Psoas muscle (tissue), 8 donors: ENCODE results near the gene DYRK4. TPM values are rescaled to one million over a fixed set of nuclear protein-coding genes. Genes with fewer than 3 reads are reported as not detected.

ENCODE experiments used
- ATAC-seq, 4 donors: fragments of 200-7000 bp; cut with Tn5 transposase; one replicate each; pipeline ENCODE4 v1.9.1; 2020; ENCODE audit warnings: moderate library complexity in 3 of 4, mild to moderate bottlenecking in 2 of 4
- DNase-seq, 2 donors: peaks; one replicate each; pipeline ENCODE4 v3.0.0-alpha.2; 2020
- H3K27ac ChIP-seq: fragments of 200-600 bp; one replicate; pipeline ENCODE4 v1.8.0; 2022
- H3K27me3 ChIP-seq, 3 donors: fragments of 200-600 bp in 1 of 3; one replicate each; pipeline versions ENCODE4 v1.6.1 to v1.8.0; 2013 to 2022; ENCODE audit warnings: low read length in 2 of 3, mild to moderate bottlenecking in 2 of 3, moderate library complexity in 1 of 3; ENCODE audit not compliant: insufficient read depth in 3 of 3
- H3K36me3 ChIP-seq, 2 donors: fragments of 200-600 bp in 1 of 2; one replicate each; pipeline versions ENCODE4 v1.6.1 to v1.8.0; 2013 to 2022; ENCODE audit warnings: low read depth in 1 of 2, mild to moderate bottlenecking in 1 of 2, moderate library complexity in 1 of 2; ENCODE audit not compliant: insufficient read depth in 1 of 2
- H3K4me1 ChIP-seq: fragments of 200-600 bp; one replicate; pipeline ENCODE4 v1.8.0; 2022
- H3K4me3 ChIP-seq: fragments of 200-600 bp; one replicate; pipeline ENCODE4 v1.8.0; 2022; ENCODE audit warnings: mild to moderate bottlenecking
- H3K9me3 ChIP-seq: fragments of 200-600 bp; one replicate; pipeline ENCODE4 v1.8.0; 2022
- WGBS, 3 donors: extraction: QIAGEN DNeasy Blood & Tissue Kit; methylation state at CpG; one replicate each; pipeline versions ENCODE4 v1.1.6 to v1.1.7; 2013; 5-methylcytosine and 5-hydroxymethylcytosine counted together
- intact Hi-C, 2 donors: fragments of 100-400 bp; cut with DNase I; formaldehyde crosslinking; loops; one replicate each; pipeline versions ENCODE4 v1.11.0 to v1.14.2; 2022
- polyA plus RNA-seq, 3 donors: library from polyadenylated mRNA; stranded (reverse); fragments of 200-250 nt; gene quantifications; one replicate each; pipeline ENCODE4 v1.2.3, GENCODE V29; 2013
- total RNA-seq, 4 donors: library from RNA; stranded (reverse); fragmentation: NEBNext Ultra II Directional in 2 of 4; extraction: Animal tissue kit (Norgen Biotek cat#: 25700) in 2 of 4; gene quantifications; one replicate each; pipeline versions ENCODE4 v1.2.1 to v1.2.4, GENCODE V29; 2021 to 2023
- TF ChIP-seq, protein P1 (sequence below): fragments of 200-600 bp; IDR thresholded peaks from one replicate; pipeline ENCODE4 v1.8.0; 2022; ENCODE audit warnings: antibody characterized with exemption
- donor health status: healthy with polysubstance abuse.
- donor health status: DM: no; HTN: no; CAD: no; lungs with moderate emphysema.
- donor health status: Bipolar disorder and iron deficiency.
- donor health status: healthy.
- donor health status: DM: yes; HTN: yes; CAD: no.
- donor health status: DM: no; HTN: no; CAD: no.
- donor health status: DM: no; HTN: no; CAD: no.
- donor health status: DM: yes; HTN: yes; CAD: no.

Gene DYRK4
- total and polyA plus RNA-seq, 7 donors: 18.3 to 28.8 (median 22.9) TPM

DNA sequence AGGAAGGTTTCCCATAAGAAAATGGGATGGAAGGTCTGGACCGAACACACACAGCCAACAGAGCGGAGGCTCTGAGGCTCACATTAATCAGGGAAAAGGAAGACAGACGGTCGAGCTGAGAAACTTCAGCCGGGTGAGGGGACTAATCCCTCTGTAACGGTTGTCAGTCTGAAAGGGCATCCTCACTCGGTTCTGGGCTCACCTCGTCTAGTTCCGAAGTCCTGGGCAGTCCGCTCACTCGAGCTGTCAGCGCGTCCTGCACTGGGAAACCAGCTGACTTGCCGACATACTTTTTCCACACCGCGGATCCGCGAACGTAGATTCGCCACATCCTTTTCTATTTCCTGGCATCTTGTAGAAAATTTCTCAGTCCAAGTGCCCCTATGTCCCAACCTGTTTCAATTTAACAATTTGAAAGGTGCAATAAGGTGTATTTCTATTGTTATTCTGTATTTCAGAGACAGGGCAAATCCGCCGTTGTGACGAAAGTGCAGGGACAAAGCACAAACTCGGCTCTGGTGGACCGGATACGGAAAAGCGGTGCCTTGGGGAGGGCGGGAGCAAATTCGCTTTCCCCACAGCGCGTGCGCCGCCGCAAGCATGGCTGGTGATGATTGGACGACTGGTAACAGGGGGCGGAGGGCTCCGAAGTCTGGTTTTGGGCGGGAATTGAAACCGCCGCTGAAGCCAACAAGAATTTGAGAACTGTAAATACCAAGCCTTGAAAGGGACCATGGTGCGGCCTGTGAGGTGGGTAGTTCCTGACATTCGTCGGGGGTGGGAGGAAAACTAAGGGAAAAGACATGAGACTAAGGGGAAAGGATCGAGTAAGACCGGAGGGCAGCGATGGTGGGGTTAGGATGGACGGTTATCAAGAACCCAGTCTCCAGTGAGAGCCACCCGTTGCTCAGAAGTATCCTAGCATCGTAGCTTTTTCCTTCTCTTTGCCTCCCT, 23.5 kb upstream of the DYRK4 start, which contains the start of gene RAD51AP1:
Gene RAD51AP1, plus strand, starts transcription at position 684 of the 954 bp plus-strand sequence. Its CDS starts 50 bp downstream, at position 734.
- Histone ChIP-seq H3K27me3 (no peaks in the 10 kb centered on the region), H3K36me3 (peaks cover 0 to 26% of the 10 kb centered on the region in 2 donors), H3K9me3 (no peaks in the 10 kb centered on the region), H3K27ac (peak within 1 kb of the TSS; percentile 95), H3K4me1 (peaks cover 9% of the 10 kb centered on the region), H3K4me3 (peak within 1 kb of the TSS; percentile 80)
- intact Hi-C loops: loop anchor here in 1 of 2 donors (10.0 kb wide), 2 partner anchors 116 to 654 kb away; no protein-coding TSS in a partner anchor
- TF ChIP-seq, protein P1, sequence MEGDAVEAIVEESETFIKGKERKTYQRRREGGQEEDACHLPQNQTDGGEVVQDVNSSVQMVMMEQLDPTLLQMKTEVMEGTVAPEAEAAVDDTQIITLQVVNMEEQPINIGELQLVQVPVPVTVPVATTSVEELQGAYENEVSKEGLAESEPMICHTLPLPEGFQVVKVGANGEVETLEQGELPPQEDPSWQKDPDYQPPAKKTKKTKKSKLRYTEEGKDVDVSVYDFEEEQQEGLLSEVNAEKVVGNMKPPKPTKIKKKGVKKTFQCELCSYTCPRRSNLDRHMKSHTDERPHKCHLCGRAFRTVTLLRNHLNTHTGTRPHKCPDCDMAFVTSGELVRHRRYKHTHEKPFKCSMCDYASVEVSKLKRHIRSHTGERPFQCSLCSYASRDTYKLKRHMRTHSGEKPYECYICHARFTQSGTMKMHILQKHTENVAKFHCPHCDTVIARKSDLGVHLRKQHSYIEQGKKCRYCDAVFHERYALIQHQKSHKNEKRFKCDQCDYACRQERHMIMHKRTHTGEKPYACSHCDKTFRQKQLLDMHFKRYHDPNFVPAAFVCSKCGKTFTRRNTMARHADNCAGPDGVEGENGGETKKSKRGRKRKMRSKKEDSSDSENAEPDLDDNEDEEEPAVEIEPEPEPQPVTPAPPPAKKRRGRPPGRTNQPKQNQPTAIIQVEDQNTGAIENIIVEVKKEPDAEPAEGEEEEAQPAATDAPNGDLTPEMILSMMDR: no peak
- 0% methylated on average over 49 of the region's 49 CpGs for WGBS, 3 donors
- ATAC-seq: peak; percentile 100
- peak; percentile 95 to 98 for DNase-seq

DNA sequence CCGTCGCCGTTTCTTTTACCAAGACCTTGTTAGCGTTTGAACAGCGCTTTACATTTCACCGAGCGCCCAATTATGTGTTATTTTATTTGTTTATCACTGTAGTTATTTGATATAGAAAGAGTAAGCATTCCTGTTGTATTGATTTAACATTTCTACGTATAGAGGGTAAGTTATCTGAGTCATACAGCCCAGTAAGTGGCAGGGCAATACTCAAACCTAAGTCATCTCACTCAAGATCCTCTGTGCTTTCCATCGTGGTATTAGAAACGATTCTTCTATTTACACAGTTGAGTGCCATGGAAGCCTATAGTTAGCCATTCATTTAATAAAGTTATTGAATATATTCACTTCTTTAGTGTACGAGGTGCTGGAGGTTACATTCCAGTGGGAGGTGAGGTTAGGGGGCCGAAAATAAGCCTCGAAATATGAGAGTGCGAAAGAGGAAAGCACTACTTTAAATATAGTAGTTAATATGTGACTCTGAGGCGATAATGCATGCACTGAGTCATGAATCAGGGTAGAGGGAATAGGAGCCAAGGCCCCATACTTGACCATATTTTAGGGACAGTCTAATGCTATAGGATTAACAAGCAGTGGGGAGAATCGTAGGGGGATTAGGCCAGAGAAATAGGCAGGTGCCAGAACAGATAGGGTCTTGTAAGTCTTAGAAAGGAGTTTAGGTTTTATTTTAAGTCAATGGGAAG, 22.7 kb upstream of the DYRK4 start:
- WGBS, 3 donors: 6 to 9% (median 7%) methylated on average over 16 of the region's 16 CpGs
- DNase-seq (no peak), ATAC-seq (no peak)
- Histone ChIP-seq H3K27me3 (no peaks in the 10 kb centered on the region), H3K9me3 (no peaks in the 10 kb centered on the region), H3K4me1 (peaks cover 9% of the 10 kb centered on the region), H3K4me3 (peak overlapping the region; percentile 80), H3K36me3 (peaks cover 0 to 18% of the 10 kb centered on the region in 2 donors), H3K27ac (no peak overlapping the region)
- TF ChIP-seq, protein P1: no peak
- intact Hi-C loops: loop anchor here in 1 of 2 donors (10.0 kb wide), 2 partner anchors 115 to 655 kb away; no protein-coding TSS in a partner anchor

DNA sequence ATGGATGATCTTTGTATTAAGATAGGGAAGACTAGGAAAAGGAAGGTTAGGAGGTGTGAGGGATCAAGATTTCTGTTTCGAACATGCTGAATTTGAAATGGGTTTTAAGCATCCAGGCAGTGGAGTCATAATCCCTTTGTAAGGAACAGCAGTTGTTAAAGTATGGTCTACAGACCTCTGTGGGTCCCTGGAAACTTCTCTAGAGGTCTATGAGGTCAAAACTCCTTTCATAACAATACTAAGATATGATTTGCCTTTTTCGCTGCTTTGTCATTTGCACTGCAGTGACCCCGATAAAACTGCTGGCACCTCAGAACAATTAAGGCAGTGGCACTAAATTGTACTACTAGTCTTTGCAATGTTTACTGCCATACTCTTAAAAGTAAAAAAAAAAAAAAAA, 21.8 kb upstream of the DYRK4 start:
- H3K27ac ChIP-seq: no peak overlapping the region
- no peak overlapping the region for H3K4me3 ChIP-seq
- TF ChIP-seq, protein P1: no peak
- peaks cover 9% of the 10 kb centered on the region for H3K4me1 ChIP-seq
- no peaks in the 10 kb centered on the region for H3K27me3 ChIP-seq
- H3K36me3 ChIP-seq: peaks cover 0 to 14% of the 10 kb centered on the region in 2 donors
- DNase-seq (no peak), ATAC-seq (no peak)
- intact Hi-C loops: no loop called here
- WGBS, 3 donors: 88 to 92% (median 90%) methylated on average over 3 of the region's 3 CpGs
- no peaks in the 10 kb centered on the region for H3K9me3 ChIP-seq

DNA sequence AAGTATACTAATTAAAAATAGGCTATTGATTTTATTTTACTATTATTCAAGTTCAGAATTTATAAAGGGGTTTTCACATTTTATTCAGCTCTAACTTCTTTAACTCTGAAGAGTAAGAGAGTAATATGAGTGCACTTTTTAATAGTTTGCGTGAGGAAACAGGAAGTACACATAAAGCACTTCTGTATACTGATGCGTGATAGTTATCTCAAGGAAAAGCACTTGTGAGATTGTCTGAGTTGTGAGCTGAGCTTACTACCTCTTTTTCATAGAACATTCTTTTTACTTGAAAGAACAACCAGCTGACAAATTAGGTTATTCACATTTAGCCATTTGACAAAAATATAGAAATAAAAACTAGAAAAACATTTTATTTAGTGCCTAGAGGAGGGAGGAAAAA, 21.4 kb upstream of the DYRK4 start:
- Histone ChIP-seq H3K27ac (no peak overlapping the region), H3K36me3 (peaks cover 0 to 9% of the 10 kb centered on the region in 2 donors), H3K9me3 (no peaks in the 10 kb centered on the region), H3K27me3 (no peaks in the 10 kb centered on the region), H3K4me3 (no peak overlapping the region), H3K4me1 (peaks cover 9% of the 10 kb centered on the region)
- intact Hi-C loops: no loop called here
- DNase-seq (no peak), ATAC-seq (no peak)
- 70 to 89% (median 75%) methylated on average over 2 of the region's 2 CpGs for WGBS, 3 donors
- TF ChIP-seq, protein P1: no peak
